Ishikawa (cell line): ENCODE measurements around the gene KRTAP25-1.

ENCODE experiments used
- CEBPB ChIP-seq: IDR thresholded peaks from 2 replicates; pipeline ENCODE4 v1.6.1; 2012
- CREB1 ChIP-seq: IDR thresholded peaks from 2 replicates; pipeline ENCODE4 v1.6.1; 2012; ENCODE audit warnings: low read depth
- EGR1 ChIP-seq: IDR thresholded peaks from 2 replicates; pipeline ENCODE4 v1.6.1; 2012
- EP300 ChIP-seq: IDR thresholded peaks from 2 replicates; pipeline ENCODE4 v1.6.1; 2012; ENCODE audit warnings: borderline replicate concordance
- FOXM1 ChIP-seq: IDR thresholded peaks from 2 replicates; pipeline ENCODE4 v1.6.1; 2012; ENCODE audit warnings: low read depth, borderline replicate concordance
- RAD21 ChIP-seq: IDR thresholded peaks from 2 replicates; pipeline ENCODE4 v1.6.1; 2012; ENCODE audit warnings: low read depth
- TAF1 ChIP-seq: IDR thresholded peaks from 2 replicates; pipeline ENCODE4 v1.6.1; 2012; ENCODE audit warnings: low read depth, mild to moderate bottlenecking
- TEAD4 ChIP-seq: IDR thresholded peaks from 2 replicates; pipeline ENCODE4 v1.6.1; 2012
- ZBTB7A ChIP-seq: IDR thresholded peaks from 2 replicates; pipeline ENCODE4 v1.6.1; 2012; ENCODE audit warnings: low read depth
- TF ChIP-seq, protein P1 (sequence below): IDR thresholded peaks from 2 replicates; pipeline ENCODE4 v1.6.1; 2012; ENCODE audit warnings: low read depth, mild to moderate bottlenecking

DNA sequence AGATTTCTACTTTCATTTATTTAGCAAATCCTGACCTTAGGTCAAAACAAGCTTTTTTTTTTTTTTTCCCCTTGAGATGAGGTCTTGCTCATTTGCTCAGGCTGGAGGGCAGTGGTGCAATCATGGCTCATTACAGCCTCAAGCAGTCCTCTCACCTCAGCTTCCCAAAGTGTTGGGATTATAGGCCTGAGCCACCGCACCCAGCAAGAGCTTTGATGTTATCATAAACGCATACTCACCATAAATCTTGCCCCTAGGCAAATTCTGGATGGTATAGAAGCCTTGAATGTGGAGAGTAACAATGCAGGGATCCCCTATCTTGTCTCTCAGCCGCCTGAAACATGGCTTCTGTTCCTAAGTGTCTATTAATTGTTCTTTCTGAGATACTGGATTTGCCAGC, 48.7 kb downstream of the KRTAP25-1 start:
- TF ChIP-seq CEBPB (no peak), CREB1 (no peak), TEAD4 (no peak), EP300 (no peak), FOXM1 (no peak), ZBTB7A (no peak), EGR1 (no peak), TAF1 (no peak), RAD21 (no peak)
- TF ChIP-seq, protein P1, sequence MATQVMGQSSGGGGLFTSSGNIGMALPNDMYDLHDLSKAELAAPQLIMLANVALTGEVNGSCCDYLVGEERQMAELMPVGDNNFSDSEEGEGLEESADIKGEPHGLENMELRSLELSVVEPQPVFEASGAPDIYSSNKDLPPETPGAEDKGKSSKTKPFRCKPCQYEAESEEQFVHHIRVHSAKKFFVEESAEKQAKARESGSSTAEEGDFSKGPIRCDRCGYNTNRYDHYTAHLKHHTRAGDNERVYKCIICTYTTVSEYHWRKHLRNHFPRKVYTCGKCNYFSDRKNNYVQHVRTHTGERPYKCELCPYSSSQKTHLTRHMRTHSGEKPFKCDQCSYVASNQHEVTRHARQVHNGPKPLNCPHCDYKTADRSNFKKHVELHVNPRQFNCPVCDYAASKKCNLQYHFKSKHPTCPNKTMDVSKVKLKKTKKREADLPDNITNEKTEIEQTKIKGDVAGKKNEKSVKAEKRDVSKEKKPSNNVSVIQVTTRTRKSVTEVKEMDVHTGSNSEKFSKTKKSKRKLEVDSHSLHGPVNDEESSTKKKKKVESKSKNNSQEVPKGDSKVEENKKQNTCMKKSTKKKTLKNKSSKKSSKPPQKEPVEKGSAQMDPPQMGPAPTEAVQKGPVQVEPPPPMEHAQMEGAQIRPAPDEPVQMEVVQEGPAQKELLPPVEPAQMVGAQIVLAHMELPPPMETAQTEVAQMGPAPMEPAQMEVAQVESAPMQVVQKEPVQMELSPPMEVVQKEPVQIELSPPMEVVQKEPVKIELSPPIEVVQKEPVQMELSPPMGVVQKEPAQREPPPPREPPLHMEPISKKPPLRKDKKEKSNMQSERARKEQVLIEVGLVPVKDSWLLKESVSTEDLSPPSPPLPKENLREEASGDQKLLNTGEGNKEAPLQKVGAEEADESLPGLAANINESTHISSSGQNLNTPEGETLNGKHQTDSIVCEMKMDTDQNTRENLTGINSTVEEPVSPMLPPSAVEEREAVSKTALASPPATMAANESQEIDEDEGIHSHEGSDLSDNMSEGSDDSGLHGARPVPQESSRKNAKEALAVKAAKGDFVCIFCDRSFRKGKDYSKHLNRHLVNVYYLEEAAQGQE = no peak
